NCI-H2196 treated with DMSO at 0.1 percent for 48 hours (cell line): ENCODE measurements around the gene ZNRF3.
"Not testable (repeated sequence)": the region's sequence is repeated elsewhere in the genome, so short reads cannot be mapped to it uniquely, and the experiment has no call there.

Experiments
- DNase-seq: peaks from one replicate; lab custom pipeline; 2025; ENCODE audit not compliant: unreplicated experiment; lab: John Stamatoyannopoulos, UW

ZNRF3 gene

GRCh38 chr22:28929197-28929596 lies 45.8 kb downstream of the ZNRF3 start:
- DNase-seq = no peak

GRCh38 chr22:28930357-28931007 lies 47.1 kb downstream of the ZNRF3 start:
- no peak for DNase-seq

GRCh38 chr22:28931844-28932567 lies 48.6 kb downstream of the ZNRF3 start:
- DNase-seq = no peak

GRCh38 chr22:28933321-28933720 lies 49.9 kb downstream of the ZNRF3 start:
- DNase-seq = no peak

GRCh38 chr22:28934026-28934425 lies 50.7 kb downstream of the ZNRF3 start:
- no peak for DNase-seq

- no peak for DNase-seq
Measured at GRCh38 chr22:28935140-28935539, 51.8 kb downstream of the ZNRF3 start.

GRCh38 chr22:28935713-28936112 lies 52.3 kb downstream of the ZNRF3 start:
- no peak for DNase-seq

- no peak for DNase-seq
Measured at GRCh38 chr22:28936200-28936599, 52.8 kb downstream of the ZNRF3 start.

GRCh38 chr22:28937206-28938025 lies 54.0 kb downstream of the ZNRF3 start:
- no peak for DNase-seq

GRCh38 chr22:28938286-28938833 lies 55.0 kb downstream of the ZNRF3 start:
- no peak for DNase-seq

- DNase-seq = no peak
Measured at GRCh38 chr22:28939394-28939793, 56.0 kb downstream of the ZNRF3 start.

- DNase-seq = no peak
Measured at GRCh38 chr22:28939932-28940331, 56.6 kb downstream of the ZNRF3 start.

GRCh38 chr22:28940441-28940840 lies 57.1 kb downstream of the ZNRF3 start:
- no peak for DNase-seq

GRCh38 chr22:28942333-28942732 lies 59.0 kb downstream of the ZNRF3 start:
- no peak for DNase-seq

- no peak for DNase-seq
Measured at GRCh38 chr22:28942801-28943500, 59.6 kb downstream of the ZNRF3 start.

GRCh38 chr22:28943501-28943879 lies 60.1 kb downstream of the ZNRF3 start:
- DNase-seq = no peak

GRCh38 chr22:28947125-28947524 lies 63.8 kb downstream of the ZNRF3 start:
- DNase-seq = no peak

GRCh38 chr22:28948424-28948823 lies 65.1 kb downstream of the ZNRF3 start:
- no peak for DNase-seq

GRCh38 chr22:28948860-28949551 lies 65.6 kb downstream of the ZNRF3 start:
- DNase-seq = not testable (repeated sequence)

- DNase-seq = no peak
Measured at GRCh38 chr22:28949788-28950187, 66.4 kb downstream of the ZNRF3 start.
